ENCODE results near the gene SOS1.
"Not testable (repeated sequence)": the region's sequence is repeated elsewhere in the genome, so short reads cannot be mapped to it uniquely, and the experiment has no call there.

SOS1 gene

DNA sequence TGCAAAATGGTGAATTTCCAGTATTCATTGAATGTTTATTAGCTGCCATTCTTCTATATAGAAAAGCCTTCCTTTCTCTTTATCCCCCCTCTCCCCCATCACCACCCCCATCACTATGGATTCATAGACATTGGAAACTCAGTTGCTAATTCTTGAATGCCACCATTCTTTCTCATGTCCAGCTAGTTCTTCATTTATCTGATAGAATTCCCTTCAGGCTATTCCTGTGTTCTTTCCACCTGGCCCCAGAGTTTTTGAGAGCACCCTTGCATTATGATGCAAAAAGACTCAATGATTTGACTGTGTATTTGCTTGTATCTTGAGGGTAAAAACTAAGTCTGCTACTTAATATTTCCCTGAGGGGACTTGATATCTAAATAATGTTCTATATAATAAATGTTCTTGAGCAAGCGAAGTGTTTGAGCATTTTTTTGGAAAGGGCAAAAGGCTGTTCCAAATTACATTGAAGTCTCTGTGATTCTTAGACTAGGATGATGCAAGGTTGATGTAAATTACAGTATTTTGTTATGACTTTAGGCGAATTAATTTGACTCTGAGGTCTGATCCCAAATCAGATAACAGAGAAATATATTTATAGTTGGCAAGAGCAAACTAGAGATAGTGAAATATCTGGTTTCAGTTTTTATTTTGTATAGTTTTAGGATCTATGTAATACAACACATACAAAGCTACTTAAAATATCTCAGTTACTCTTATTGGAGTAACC, 18.8 kb upstream of the SOS1 start:
- TF ChIP-seq, protein P1, sequence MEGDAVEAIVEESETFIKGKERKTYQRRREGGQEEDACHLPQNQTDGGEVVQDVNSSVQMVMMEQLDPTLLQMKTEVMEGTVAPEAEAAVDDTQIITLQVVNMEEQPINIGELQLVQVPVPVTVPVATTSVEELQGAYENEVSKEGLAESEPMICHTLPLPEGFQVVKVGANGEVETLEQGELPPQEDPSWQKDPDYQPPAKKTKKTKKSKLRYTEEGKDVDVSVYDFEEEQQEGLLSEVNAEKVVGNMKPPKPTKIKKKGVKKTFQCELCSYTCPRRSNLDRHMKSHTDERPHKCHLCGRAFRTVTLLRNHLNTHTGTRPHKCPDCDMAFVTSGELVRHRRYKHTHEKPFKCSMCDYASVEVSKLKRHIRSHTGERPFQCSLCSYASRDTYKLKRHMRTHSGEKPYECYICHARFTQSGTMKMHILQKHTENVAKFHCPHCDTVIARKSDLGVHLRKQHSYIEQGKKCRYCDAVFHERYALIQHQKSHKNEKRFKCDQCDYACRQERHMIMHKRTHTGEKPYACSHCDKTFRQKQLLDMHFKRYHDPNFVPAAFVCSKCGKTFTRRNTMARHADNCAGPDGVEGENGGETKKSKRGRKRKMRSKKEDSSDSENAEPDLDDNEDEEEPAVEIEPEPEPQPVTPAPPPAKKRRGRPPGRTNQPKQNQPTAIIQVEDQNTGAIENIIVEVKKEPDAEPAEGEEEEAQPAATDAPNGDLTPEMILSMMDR (conservative IDR thresholded peaks at IDR 0.05; ENCODE audit: control insufficient read depth, insufficient read depth, low read depth, low read length): no peak
- no peak for DNase-seq (ENCODE audit: low read depth)
- H3K4me3 ChIP-seq (ENCODE audit: control insufficient read depth, low read depth, low read length): no peak overlapping the region

DNA sequence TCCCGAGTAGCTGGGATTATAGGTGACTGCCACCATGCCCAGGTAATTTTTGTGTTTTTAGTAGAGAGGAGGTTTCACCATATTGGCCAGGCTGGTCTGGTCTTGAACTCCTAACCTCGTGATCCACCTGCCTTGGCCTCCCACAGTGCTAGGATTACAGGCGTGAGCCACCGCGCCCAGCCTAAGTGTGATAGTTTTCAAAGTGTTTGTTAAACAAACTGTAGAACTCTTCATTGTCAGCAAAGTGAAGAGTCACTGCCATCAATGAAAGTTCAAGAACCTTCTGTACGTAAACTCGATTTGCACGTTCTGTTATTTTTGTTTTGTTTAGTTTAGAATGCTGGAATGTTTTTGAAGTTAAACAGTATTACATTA, 18.0 kb upstream of the SOS1 start:
- no peak overlapping the region for H3K4me3 ChIP-seq (ENCODE audit: control insufficient read depth, low read depth, low read length)
- TF ChIP-seq, protein P1 (conservative IDR thresholded peaks at IDR 0.05; ENCODE audit: control insufficient read depth, insufficient read depth, low read depth, low read length): no peak
- DNase-seq (ENCODE audit: low read depth): no peak

DNA sequence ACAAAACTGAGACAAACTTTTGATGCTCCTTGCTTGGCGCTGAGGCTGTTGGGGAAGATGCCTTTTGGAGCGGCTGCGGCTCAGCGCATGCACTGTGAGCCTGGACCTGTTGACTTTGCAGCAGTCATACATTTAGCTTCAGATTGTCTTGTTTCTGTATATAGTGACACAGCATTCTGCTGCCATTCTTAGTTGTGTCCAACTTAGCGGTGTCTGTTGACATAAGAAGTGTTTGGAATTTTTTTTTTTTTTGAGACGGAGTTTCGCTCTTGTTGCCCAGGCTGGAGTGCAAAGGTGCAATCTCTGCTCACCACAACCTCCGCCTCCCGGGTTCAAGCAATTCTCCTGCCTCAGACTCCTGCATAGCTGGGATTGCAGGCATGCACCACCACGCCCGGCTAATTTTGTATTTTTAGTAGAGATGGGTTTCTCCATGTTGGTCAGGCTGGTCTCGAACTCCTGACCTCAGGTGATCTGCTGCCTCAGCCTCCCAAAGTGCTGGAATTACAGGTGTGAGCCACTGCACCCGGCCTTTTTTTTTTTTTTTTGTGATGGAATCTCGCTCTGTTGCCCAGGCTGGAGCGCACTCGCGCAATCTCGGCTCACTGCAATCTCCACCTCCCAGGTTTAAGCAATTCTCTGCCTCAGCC, 17.5 kb upstream of the SOS1 start:
- not testable (repeated sequence) for DNase-seq (ENCODE audit: low read depth); H3K4me3 ChIP-seq (ENCODE audit: control insufficient read depth, low read depth, low read length)

DNA sequence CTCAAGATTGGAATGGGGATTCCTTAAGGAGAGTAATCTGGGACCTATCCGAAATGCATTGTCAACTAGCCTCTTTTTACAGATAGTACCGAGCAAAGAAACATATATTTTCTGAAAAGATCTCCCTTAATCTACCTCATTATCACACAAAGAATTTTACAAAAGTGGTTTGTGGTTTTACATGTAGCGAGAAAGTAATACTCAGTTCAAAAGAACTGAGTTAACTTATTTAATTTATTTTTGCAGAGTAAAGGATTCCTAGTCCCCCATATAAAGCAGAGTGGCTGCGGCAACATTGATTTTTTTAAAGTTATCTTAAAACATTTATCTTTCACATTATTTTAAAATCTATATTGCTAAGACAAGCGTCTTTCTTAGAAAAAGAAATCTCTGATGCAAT, 15.9 kb upstream of the SOS1 start:
- no peak for DNase-seq (ENCODE audit: low read depth)
- H3K4me3 ChIP-seq (ENCODE audit: control insufficient read depth, low read depth, low read length): no peak overlapping the region
- TF ChIP-seq, protein P1 (conservative IDR thresholded peaks at IDR 0.05; ENCODE audit: control insufficient read depth, insufficient read depth, low read depth, low read length): no peak

DNA sequence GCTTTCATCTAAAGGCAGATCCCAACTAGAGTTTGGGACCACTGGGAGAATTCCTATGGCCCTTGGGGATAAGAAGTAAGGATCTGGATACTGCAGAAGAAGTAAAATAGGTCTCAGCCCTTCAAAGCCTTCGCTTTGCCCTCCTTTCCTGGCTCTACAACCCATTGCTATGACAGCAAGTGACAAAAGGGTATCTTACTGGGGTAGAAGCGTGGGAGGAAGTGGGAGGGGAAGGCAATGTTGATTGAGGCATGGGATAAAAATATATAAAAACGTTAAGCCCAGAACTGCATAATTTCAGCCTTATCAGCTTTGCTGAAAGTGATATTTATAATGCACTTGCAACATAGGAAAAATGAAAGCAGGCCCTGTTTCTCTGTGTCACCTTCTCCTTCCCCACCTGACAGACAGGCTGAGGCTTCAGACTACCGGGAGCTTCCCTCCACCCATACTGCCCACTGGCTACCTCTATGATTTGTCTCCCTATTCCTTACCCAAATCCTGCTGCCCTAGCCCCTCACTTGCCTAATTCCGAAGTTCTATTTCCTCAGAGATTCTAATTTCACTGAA, 14.9 kb upstream of the SOS1 start:
- no peak for DNase-seq (ENCODE audit: low read depth)
- TF ChIP-seq, protein P1 (conservative IDR thresholded peaks at IDR 0.05; ENCODE audit: control insufficient read depth, insufficient read depth, low read depth, low read length): no peak
- no peak overlapping the region for H3K4me3 ChIP-seq (ENCODE audit: control insufficient read depth, low read depth, low read length)

DNA sequence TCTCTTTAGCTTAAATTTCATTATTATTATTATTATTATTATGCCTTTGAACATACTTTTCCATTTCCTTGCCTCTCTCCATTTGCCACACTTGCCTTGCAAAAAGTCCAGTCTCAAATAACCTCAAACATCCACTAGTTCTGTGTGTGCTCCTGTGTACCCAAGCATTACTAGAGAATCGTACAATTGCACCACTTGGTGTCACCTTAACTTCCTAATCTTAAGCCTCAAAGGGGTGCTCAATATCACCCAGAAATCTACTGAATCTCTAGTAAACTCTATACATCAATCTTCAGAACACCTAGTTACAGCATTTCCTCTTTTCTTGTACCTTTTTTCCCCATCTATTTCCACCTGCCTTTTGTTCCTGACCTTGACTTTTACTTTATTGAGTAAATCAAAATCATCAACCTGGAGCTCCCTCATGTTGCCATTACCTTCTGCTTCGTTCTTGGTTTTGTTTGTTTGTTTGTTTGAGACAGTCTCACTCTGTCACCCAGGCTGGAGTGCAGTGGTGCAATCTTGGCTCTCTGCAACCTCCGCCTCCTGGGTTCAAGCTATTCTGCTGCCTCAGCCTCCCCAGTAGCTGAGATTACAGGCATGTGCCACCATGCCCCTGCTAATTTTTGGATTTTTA, 12.5 kb upstream of the SOS1 start:
- no peak overlapping the region for H3K4me3 ChIP-seq (ENCODE audit: control insufficient read depth, low read depth, low read length)

More for the DNA sequence above, 12.5 kb upstream of the SOS1 start:
- no peak for DNase-seq (ENCODE audit: low read depth)
- TF ChIP-seq, protein P1 (conservative IDR thresholded peaks at IDR 0.05; ENCODE audit: control insufficient read depth, insufficient read depth, low read depth, low read length): no peak
